HEK293T (cell line): ENCODE results near the gene PEX12.

Experiments used
- BHLHE40 ChIP-seq: fragments of 450-650 bp; IDR thresholded peaks from 2 replicates; pipeline ENCODE4 v1.6.1; 2016; ENCODE audit warnings: mild to moderate bottlenecking, moderate library complexity, borderline replicate concordance
- ELF4 ChIP-seq: fragments of 450-650 bp; IDR thresholded peaks from 2 replicates; pipeline ENCODE4 v1.6.1; 2017; ENCODE audit warnings: antibody characterized with exemption
- FOXA1 ChIP-seq: fragments of 450-650 bp; IDR thresholded peaks from 2 replicates; pipeline ENCODE4 v1.6.1; 2016; ENCODE audit warnings: mild to moderate bottlenecking
- L3MBTL2 ChIP-seq: fragments of 450-650 bp; conservative IDR thresholded peaks from 2 replicates; pipeline ENCODE4 v1.6.1; 2016; ENCODE audit warnings: mild to moderate bottlenecking
- LEF1 ChIP-seq: fragments of 450-650 bp; IDR thresholded peaks from 2 replicates; pipeline ENCODE4 v1.6.1; 2017; ENCODE audit warnings: mild to moderate bottlenecking, borderline replicate concordance
- NFRKB ChIP-seq: fragments of 450-650 bp; IDR thresholded peaks from 2 replicates; pipeline ENCODE4 v1.6.1; 2016; ENCODE audit warnings: mild to moderate bottlenecking, moderate library complexity
- SP1 ChIP-seq: fragments of 450-650 bp; IDR thresholded peaks from 2 replicates; pipeline ENCODE4 v1.6.1; 2017
- SUZ12 ChIP-seq: fragments of 450-650 bp; IDR thresholded peaks from 2 replicates; pipeline ENCODE4 v1.6.1; 2016; ENCODE audit warnings: mild to moderate bottlenecking
- TARDBP ChIP-seq: fragments of 450-650 bp; IDR thresholded peaks from 2 replicates; pipeline ENCODE4 v1.6.1; 2016
- ZNF384 ChIP-seq: fragments of 450-650 bp; IDR thresholded peaks from 2 replicates; pipeline ENCODE4 v1.6.1; 2016

- no peak for TF ChIP-seq ELF4
- TF ChIP-seq SUZ12: no peak
- no peak for TF ChIP-seq NFRKB
- no peak for TF ChIP-seq TARDBP
- no peak for TF ChIP-seq L3MBTL2
- no peak for TF ChIP-seq LEF1
- TF ChIP-seq BHLHE40: no peak
- no peak for TF ChIP-seq SP1
- TF ChIP-seq ZNF384: no peak
- no peak for TF ChIP-seq FOXA1
Measured at GRCh38 chr17:35621768-35622167, 43.4 kb upstream of the PEX12 start.
